Left ventricle myocardium inferior (tissue), 1 donor: ENCODE results near the gene ANXA6. TPM values are rescaled to one million over a fixed set of nuclear protein-coding genes. Genes with fewer than 3 reads are reported as not detected.

Experiments
- DNase-seq: peaks from one replicate; pipeline ENCODE4 v3.0.0-alpha.2; 2020
- H3K27ac ChIP-seq: fragments of 200-600 bp; replicated peaks from 2 replicates; pipeline ENCODE4 v1.8.0; 2021
- H3K27me3 ChIP-seq: fragments of 200-600 bp; 2 replicates; pipeline ENCODE4 v1.8.0; 2021; ENCODE audit warnings: low read depth
- H3K36me3 ChIP-seq: fragments of 200-600 bp; 2 replicates; pipeline ENCODE4 v1.8.0; 2021
- H3K4me1 ChIP-seq: fragments of 200-600 bp; 2 replicates; pipeline ENCODE4 v1.8.0; 2021
- H3K4me3 ChIP-seq: fragments of 200-600 bp; 2 replicates; pipeline ENCODE4 v1.8.0; 2021; ENCODE audit warnings: mild to moderate bottlenecking, moderate library complexity
- H3K9me3 ChIP-seq: fragments of 200-600 bp; replicated peaks from 2 replicates; pipeline ENCODE4 v1.8.0; 2021
- CTCF ChIP-seq: fragments of 200-600 bp; IDR thresholded peaks from 2 replicates; pipeline ENCODE4 v1.8.0; 2021; ENCODE audit warnings: antibody characterized with exemption, mild to moderate bottlenecking, borderline replicate concordance
- intact Hi-C: fragments of 100-400 bp; cut with micrococcal nuclease; formaldehyde crosslinking; loops from one replicate; pipeline ENCODE4 v1.11.0; 2022
- total RNA-seq: library from RNA; stranded (reverse); fragmentation: NEBNext Ultra II Directional; extraction: Animal tissue kit (Norgen Biotek cat#: 25700); gene quantifications from one replicate; pipeline ENCODE4 v1.2.1, GENCODE V29; 2021
- donor health status: DM: no; HTN: yes; CAD: no; lungs with severe emphysema.

ANXA6 gene
- total RNA-seq, 1 donor from 2014 or later = 195 TPM

- no peak for DNase-seq
- H3K9me3 ChIP-seq = no peaks in the 10 kb centered on the region
These were observed 23.4 kb downstream of the ANXA6 start for GRCh38 chr5:151134228-151134627.

GRCh38 chr5:151132963-151133362 is 24.6 kb downstream of the ANXA6 start:
- no peak for TF ChIP-seq CTCF
- no peaks in the 10 kb centered on the region for H3K9me3 ChIP-seq
- DNase-seq = no peak
- intact Hi-C loops = no loop called here
- H3K27me3 ChIP-seq = no peaks in the 10 kb centered on the region
- H3K36me3 ChIP-seq = peaks cover 100% of the 10 kb centered on the region
- H3K4me3 ChIP-seq = no peak overlapping the region
- no peak overlapping the region for H3K27ac ChIP-seq
- H3K4me1 ChIP-seq = peaks cover 6% of the 10 kb centered on the region

More at GRCh38 chr5:151134228-151134627, 23.4 kb downstream of the ANXA6 start:
- Histone ChIP-seq H3K4me3 (no peak overlapping the region), H3K36me3 (peaks cover 100% of the 10 kb centered on the region), H3K27ac (no peak overlapping the region), H3K27me3 (no peaks in the 10 kb centered on the region), H3K4me1 (peaks cover 3% of the 10 kb centered on the region)
- intact Hi-C loops = no loop called here
- no peak for TF ChIP-seq CTCF

- no peaks in the 10 kb centered on the region for H3K27me3 ChIP-seq
- H3K27ac ChIP-seq = no peak overlapping the region
- DNase-seq = no peak
These were observed 26.4 kb downstream of the ANXA6 start for GRCh38 chr5:151130922-151131891.

GRCh38 chr5:151130235-151130921 is 27.2 kb downstream of the ANXA6 start:
- intact Hi-C loops = no loop called here
- Histone ChIP-seq H3K27me3 (no peaks in the 10 kb centered on the region), H3K9me3 (no peaks in the 10 kb centered on the region), H3K27ac (no peak overlapping the region), H3K4me1 (peaks cover 21% of the 10 kb centered on the region), H3K36me3 (peaks cover 92% of the 10 kb centered on the region), H3K4me3 (no peak overlapping the region)
- DNase-seq = no peak
- TF ChIP-seq CTCF = no peak

More at GRCh38 chr5:151130922-151131891, 26.4 kb downstream of the ANXA6 start:
- TF ChIP-seq CTCF = no peak
- H3K9me3 ChIP-seq = no peaks in the 10 kb centered on the region
- intact Hi-C loops = no loop called here
- peaks cover 13% of the 10 kb centered on the region for H3K4me1 ChIP-seq
- H3K4me3 ChIP-seq = no peak overlapping the region
- H3K36me3 ChIP-seq = peaks cover 93% of the 10 kb centered on the region

GRCh38 chr5:151128817-151129216 is 28.8 kb downstream of the ANXA6 start:
- intact Hi-C loops = loop anchor here (10.0 kb wide), 1 partner anchor 116 kb away; no protein-coding TSS in a partner anchor
- no peak for TF ChIP-seq CTCF
- no peaks in the 10 kb centered on the region for H3K27me3 ChIP-seq
- H3K9me3 ChIP-seq = no peaks in the 10 kb centered on the region
- H3K4me1 ChIP-seq = peaks cover 37% of the 10 kb centered on the region
- H3K27ac ChIP-seq = no peak overlapping the region
- no peak overlapping the region for H3K4me3 ChIP-seq
- DNase-seq = no peak
- H3K36me3 ChIP-seq = peaks cover 92% of the 10 kb centered on the region
